ENCODE data around the gene RHOB.
"Not testable (repeated sequence)": the region's sequence is repeated elsewhere in the genome, so short reads cannot be mapped to it uniquely, and the experiment has no call there.

GRCh38 chr2:20435456-20435855 lies 11.4 kb upstream of the RHOB start:
- TF ChIP-seq RARB (CRISPR knock-in tag; IDR thresholded peaks at IDR 0.05); ARNTL (CRISPR knock-in tag; IDR thresholded peaks at IDR 0.05; ENCODE audit: borderline replicate concordance, low read depth); TCF4 (CRISPR knock-in tag; IDR thresholded peaks at IDR 0.05; ENCODE audit: borderline replicate concordance); ZFP3 (CRISPR knock-in tag; IDR thresholded peaks at IDR 0.05): not testable (repeated sequence)
- TF ChIP-seq, protein P1, sequence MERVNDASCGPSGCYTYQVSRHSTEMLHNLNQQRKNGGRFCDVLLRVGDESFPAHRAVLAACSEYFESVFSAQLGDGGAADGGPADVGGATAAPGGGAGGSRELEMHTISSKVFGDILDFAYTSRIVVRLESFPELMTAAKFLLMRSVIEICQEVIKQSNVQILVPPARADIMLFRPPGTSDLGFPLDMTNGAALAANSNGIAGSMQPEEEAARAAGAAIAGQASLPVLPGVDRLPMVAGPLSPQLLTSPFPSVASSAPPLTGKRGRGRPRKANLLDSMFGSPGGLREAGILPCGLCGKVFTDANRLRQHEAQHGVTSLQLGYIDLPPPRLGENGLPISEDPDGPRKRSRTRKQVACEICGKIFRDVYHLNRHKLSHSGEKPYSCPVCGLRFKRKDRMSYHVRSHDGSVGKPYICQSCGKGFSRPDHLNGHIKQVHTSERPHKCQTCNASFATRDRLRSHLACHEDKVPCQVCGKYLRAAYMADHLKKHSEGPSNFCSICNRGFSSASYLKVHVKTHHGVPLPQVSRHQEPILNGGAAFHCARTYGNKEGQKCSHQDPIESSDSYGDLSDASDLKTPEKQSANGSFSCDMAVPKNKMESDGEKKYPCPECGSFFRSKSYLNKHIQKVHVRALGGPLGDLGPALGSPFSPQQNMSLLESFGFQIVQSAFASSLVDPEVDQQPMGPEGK (CRISPR knock-in tag; IDR thresholded peaks at IDR 0.05; ENCODE audit: borderline replicate concordance) = not testable (repeated sequence)

Measured in SK-N-SH treated with all-trans-retinoic acid at 6 μM for 48 hours (cell line).